DLD1 (cell line): Measurements from ENCODE around the gene STOML1.
"Not testable (repeated sequence)": the region's sequence is repeated elsewhere in the genome, so short reads cannot be mapped to it uniquely, and the experiment has no call there.

ENCODE experiments used
- in situ Hi-C: cut with HindIII; loops from 2 replicates; pipeline ENCODE4 v1.10.0; 2017; ENCODE audit warnings: low sequenced_read_pairs

The STOML1 gene

GRCh38 chr15:73988445-73988969, 3.6 kb downstream of the STOML1 start:
- in situ Hi-C loops, result no loop called here

DNA sequence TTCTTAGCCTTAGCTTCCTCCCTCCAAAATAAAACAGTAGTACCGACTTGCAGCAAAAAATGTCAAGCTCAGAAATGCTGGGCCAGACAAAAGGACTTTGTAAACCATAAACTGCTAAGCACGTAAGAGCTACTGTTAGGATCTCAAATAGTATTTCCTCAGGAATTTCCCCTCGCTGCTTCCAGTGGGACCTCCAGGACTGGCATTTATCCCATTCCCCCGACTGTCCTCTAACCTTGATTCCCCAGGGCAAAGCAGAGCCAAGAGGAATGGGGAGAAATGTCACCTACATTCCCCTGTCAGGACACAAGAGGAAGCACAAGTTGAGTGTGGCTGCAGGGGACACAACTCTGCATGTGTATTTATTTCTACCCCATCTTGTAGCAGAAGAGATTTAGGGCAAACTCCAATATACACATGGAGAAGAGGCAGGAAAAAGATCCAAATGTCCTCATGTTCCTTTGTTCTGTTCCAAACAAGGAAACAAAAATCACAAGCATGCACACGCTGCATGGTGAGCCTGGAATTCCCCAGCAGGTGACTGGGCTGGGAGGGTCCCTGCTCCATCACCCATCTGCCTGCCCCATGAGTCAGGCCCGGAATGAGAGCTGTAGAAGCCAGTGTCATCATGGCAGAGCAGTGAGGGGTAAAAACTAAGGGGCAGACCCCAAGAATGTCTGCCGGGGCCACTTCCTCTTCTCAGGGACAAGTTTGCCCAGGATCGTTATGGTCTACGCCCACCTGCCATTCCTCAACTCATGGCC, 4.2 kb downstream of the STOML1 start:
- in situ Hi-C loops, result no loop called here

GRCh38 chr15:73987250-73987649, 4.8 kb downstream of the STOML1 start:
- in situ Hi-C loops, result no loop called here

DNA sequence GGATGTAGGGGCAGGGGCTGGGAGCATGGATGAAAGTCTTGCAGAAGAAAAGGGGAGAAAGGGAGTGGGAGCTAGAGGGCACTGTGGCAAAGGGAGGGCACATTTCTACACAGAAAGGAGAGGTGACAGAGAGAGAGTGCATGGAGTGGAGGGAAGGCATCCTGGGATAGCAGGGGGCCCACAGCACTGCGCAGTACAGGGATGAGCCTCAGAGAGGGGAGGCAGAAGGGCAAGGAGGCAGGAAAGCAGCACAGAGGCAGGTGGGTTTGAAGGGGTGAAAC, 5.4 kb downstream of the STOML1 start:
- in situ Hi-C loops, result no loop called here

- in situ Hi-C loops, result no loop called here
Measured at GRCh38 chr15:73986055-73986775, 5.9 kb downstream of the STOML1 start.

- in situ Hi-C loops, result no loop called here
Measured at GRCh38 chr15:73985101-73985873, 6.8 kb downstream of the STOML1 start.

- in situ Hi-C loops, result no loop called here
Measured at GRCh38 chr15:73984208-73984979, 7.7 kb downstream of the STOML1 start.

- in situ Hi-C loops, result no loop called here
Measured at GRCh38 chr15:73983773-73984172, 8.3 kb downstream of the STOML1 start.

DNA sequence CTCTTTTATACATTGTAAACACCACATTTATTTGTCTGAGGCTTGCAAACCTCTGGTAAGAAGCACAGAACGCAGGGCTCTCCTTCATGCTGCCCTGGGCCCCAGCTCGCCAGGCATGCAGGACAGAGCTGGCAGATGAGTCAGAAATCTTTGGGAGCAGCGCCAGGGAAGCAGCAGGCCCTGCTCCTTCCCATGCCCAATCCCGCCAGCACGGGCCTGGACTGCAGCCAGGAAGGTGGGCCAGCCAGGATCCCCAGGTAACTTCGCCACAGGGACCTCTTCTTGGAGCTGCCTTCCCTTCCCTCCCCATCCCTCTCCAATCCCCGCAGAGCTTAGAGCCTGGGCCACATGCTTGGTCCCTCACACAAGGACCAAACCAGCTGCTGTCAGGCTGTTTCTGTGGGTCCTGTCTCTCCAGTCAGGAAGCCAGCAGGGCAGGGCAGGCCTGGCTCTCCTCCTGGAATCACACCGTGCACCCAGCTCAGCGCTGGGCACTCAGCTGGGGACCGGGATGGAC, 8.8 kb downstream of the STOML1 start:
- in situ Hi-C loops, result no loop called here

DNA sequence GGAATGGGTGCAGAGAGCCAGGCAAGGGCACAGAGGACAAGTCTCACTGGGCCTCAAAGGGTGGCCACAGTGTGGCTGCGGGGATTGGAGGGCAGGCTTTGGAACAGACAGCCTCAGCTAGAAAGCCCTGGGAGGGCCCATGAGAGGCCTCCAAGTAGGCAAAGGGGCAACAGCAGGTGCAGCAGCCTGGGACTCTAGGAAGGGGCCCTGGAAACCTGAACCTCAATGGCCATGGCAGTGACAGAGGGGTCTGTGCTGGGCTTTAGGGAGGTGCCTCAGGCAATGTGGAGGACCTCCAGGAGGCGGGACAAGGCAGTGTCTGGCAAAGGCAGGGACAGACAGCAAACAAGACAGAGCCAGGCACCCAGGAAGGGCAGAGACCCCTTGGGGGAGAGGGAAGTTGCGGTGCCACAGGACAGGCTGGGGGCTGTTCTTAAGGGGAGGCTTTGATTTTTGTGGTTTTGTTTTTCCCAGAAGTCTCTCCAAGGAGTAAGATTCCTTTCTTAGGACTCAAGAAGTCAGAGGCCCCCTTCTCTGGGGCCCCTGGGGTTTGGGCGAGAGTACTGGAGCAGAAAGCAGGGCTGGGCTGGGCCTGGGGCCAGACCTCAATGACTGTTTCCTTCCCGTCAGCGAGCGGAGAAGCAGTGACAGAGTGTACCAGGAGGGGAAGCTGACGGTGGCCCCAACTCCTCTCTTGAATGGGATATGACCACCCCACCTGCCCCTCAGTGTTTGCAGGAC, 9.7 kb downstream of the STOML1 start:
- in situ Hi-C loops, result no loop called here

DNA sequence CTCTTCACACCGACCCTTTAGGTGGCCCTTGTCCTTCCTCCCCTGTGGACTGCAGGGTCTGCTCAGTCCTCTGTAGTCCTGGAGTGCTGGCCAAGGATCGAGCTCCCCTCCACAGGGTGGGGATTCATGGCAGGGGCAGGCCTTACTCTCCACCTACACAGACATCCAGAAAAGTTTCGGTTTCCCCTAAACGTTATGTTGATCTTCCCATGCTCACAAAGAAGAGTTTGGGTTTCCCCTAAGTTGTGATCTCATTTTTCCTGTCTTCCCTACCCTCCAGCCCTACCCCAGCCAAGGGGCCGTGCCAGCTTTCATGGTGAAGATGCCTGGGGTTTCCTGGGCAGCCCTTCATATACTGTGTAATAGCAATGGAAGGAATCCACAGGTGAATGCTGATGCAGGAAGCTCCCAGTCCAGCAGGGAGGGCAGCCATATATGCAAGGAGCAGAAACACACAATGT, 10.3 kb downstream of the STOML1 start:
- in situ Hi-C loops, result no loop called here

DNA sequence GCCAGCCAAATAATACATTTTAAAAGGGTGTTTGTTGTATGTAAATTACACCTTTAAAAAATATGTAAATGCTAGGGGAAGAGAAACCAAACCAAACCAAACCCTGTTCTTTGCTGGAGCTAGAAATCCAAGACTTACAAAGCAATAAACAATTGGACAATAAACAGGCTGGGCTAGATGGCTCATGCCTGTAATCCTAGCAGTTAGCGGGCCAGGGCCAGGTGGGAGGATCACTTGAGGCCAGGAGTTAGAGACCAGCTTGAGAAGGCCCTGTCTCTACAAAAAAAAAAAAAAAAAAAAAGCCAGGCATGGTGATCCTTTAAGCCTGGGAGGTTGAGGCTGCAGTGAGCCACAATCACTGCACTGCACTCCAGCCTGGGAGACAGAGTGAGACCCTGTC, 12.5 kb downstream of the STOML1 start:
- in situ Hi-C loops, result no loop called here

GRCh38 chr15:73978896-73979295, 13.2 kb downstream of the STOML1 start:
- in situ Hi-C loops, result no loop called here

- in situ Hi-C loops, result not testable (repeated sequence)
Measured at GRCh38 chr15:73975440-73976125, 16.5 kb downstream of the STOML1 start.

DNA sequence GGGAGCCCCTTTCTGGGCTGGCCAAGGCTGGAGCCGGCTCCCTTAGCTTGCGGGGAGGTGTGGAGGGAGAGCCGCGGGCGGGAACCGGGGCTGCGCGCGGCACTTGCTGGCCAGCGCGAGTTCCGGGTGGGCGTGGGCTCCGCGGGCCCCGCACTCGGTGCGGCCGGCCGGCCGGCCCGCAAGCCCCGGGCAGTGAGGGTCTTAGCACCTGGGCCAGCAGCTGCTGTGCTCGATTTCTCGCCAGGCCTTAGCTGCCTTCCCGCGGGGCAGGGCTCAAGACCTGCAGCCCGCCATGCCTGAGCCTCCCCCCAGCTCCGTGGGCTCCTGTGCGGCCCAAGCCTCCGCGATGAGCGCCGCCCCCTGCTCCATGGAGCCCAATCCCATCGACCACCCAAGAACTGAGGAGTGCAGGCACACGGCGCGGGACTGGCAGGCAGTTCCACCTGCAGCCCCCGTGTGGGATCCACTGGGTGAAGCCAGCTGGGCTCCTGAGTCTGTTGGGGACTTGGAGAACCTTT, 18.4 kb downstream of the STOML1 start:
- in situ Hi-C loops, result not testable (repeated sequence)

DNA sequence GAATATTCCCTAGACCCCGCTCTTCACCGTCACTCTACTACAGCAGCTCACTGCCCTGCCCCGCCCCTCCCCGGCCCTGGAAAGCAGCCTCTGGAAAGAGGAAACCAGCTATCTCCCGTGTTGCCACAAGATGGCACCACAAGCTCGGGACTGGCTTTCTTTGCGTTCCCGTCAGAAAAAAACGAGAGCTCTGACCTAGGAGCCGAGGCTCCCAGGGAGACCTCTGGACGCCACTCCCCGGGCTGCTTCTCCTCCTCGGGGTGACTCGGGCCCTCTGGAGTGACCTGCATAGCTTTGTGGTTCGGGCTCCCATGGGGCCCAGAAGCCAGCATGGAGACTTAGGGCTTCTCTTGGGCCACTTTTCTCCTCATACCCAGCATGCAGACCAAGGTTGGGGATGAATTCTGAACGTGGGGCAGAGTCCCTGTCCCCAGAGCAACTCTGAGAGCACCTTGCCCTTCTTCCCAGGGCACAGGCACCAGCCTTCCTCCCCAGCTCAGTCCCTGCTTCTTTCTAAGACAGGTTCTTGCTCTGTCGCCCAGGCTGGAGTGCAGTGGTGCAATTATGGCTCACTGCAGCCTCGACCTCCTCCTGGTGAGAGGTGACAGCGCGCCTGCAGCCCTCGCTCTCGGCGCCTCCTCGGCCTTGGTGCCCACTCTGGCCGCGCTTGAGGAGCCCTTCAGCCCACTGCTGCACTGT, 19.0 kb downstream of the STOML1 start:
- in situ Hi-C loops, result no loop called here

DNA sequence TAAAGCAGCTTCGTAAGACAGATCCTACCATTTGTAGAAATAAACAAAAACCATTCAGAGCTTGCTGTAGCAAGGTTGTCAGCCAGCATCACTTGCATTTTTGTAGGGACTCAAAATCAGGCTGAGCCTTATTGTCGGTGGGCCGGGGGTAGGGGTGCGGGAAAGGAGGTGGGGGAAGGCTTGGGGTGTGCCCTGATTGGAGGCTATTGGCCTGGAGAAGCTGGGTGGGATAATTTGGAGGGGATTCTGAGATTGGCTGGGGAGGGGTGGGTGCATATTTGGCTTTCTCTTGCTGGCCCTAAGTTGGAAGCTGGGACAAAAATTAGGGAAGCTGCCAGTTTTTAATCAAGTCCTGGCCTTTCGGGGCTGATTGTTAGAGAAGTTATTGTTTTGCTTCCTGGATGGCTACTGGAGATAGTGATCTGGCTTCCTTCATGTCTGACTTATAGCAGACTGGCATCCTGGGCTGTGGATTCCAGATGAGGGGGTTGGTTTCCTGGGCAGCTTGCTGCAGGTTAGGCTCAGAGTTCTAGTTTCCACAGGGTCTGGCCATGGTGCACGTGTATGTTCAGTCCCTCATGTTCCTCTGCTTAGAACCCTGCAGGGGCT, 22.8 kb downstream of the STOML1 start:
- in situ Hi-C loops, result no loop called here

GRCh38 chr15:73968461-73968860, 23.6 kb downstream of the STOML1 start:
- in situ Hi-C loops, result no loop called here
